Measurements from ENCODE around the gene ADGRG6. TPM values are rescaled to one million over a fixed set of nuclear protein-coding genes. Genes with fewer than 3 reads are reported as not detected.
"Not testable (repeated sequence)": the region's sequence is repeated elsewhere in the genome, so short reads cannot be mapped to it uniquely, and the experiment has no call there.

Gene ADGRG6
- total and polyA plus RNA-seq, 4 donors, result 5.9 to 42.2 (median 19.2) TPM

DNA sequence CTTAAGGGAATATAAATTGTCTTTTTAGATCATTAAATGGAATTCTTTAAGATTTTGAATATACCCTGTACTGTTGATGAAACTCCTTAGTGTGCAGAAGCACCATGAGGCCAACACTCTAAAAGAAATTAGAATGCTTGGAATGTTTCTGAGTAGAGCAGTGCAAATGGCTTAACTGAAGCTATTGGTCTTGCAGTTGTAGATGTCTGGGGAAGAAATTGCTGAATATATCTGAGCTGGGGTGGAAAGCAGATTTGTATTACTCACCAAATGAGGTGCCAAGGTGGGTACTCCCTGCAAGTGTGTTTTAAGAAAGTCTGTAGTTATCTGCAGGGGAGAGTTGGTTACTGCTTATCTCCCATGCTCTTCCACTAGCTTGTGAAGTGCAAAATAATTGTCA is 119.0 kb downstream of the ADGRG6 start:
- H3K27me3 ChIP-seq (ENCODE audit: control insufficient read depth, insufficient read depth, low read length), result no peaks in the 10 kb centered on the region
- no peaks in the 10 kb centered on the region for H3K9me3 ChIP-seq (ENCODE audit: control insufficient read depth, insufficient read depth, low read length)
- no peak overlapping the region for H3K27ac ChIP-seq (ENCODE audit: low read depth, low read length)
- H3K4me1 ChIP-seq (ENCODE audit: control insufficient read depth, insufficient read depth, low read length), result no peaks in the 10 kb centered on the region
- H3K4me3 ChIP-seq (ENCODE audit: low read depth, low read length), result no peak overlapping the region
- no peak for DNase-seq (ENCODE audit: low read depth in 4 of 6, low spot score in 6 of 6)
- no peaks in the 10 kb centered on the region for H3K36me3 ChIP-seq (ENCODE audit: control insufficient read depth, insufficient read depth, low read length)

DNA sequence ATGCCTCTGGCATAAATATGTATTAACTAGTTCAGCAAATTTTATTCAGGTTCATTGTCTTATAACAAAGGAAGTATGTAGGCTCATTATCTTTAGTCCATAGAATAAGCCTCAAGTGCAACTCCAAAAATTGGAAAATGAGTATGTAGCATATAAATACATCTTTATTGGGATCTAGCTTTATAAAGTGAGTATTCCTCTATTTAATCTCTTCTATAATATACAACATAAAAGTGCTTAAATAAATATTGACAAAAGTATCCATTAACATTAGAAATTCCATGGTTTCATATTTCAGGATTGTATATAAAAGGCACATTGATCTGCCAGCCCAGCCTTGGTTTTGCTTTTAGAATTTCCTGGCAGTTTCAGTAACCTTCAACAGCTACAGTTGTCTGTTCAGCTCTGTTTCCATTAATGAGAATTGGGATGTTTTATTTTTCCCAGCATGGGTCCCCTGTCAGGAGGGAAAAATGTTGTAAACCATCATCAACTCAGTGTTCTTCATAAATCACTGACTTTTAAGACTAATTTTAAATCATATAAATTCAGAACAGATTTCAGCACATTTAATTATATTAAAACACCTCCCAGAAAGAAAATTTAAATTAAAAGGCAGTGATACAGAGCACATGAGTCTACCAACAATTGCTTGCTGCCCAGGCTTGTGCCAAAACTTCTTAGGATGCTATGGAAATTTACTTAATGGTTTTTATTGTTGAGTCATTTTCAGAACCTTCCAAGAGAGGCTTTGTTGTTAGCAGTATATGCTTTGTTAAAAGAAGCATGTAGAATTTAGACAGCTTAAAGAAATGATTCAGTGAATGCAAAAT is 119.7 kb downstream of the ADGRG6 start:
- Histone ChIP-seq H3K36me3 (ENCODE audit: control insufficient read depth, insufficient read depth, low read length) (no peaks in the 10 kb centered on the region), H3K27ac (ENCODE audit: low read depth, low read length) (no peak overlapping the region), H3K27me3 (ENCODE audit: control insufficient read depth, insufficient read depth, low read length) (no peaks in the 10 kb centered on the region), H3K9me3 (ENCODE audit: control insufficient read depth, insufficient read depth, low read length) (no peaks in the 10 kb centered on the region), H3K4me1 (ENCODE audit: control insufficient read depth, insufficient read depth, low read length) (no peaks in the 10 kb centered on the region), H3K4me3 (ENCODE audit: low read depth, low read length) (no peak overlapping the region)
- DNase-seq (ENCODE audit: low read depth in 4 of 6, low spot score in 6 of 6), result no peak

DNA sequence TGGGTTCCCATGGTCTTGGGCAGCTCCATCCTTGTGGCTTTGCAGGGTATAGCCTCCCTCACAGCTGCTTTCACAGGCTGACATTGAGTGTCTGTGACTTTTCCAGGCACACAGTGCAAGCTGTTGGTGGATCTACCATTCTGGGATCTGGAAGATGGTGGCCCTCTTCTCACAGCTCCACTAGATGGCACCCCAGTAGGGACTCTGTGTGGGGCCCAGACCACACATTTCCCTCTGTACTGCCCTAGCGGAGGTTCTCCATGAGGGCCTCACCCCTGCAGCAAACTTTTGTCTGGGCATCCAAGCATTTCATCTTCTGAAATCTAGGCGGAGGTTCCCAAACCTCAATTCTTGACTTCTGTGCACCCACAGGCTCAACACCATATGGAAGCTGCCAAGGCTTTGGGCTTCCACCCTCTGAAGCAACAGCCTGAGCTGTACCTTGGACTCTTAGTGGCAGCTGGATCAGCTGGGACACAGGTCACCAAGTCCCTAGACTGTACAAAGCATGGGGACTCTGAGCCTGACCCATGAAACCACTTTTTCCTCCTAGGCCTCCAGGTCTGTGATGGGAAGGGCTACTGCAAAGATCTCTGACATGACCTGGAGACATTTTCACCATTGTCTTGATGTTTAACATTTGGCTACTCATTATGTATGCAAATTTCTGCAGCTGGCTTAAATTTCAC is 124.8 kb downstream of the ADGRG6 start:
- not testable (repeated sequence) for DNase-seq (ENCODE audit: low read depth in 4 of 6, low spot score in 6 of 6); H3K4me3 ChIP-seq (ENCODE audit: low read depth, low read length); H3K36me3 ChIP-seq (ENCODE audit: control insufficient read depth, insufficient read depth, low read length); H3K27ac ChIP-seq (ENCODE audit: low read depth, low read length); H3K4me1 ChIP-seq (ENCODE audit: control insufficient read depth, insufficient read depth, low read length); H3K27me3 ChIP-seq (ENCODE audit: control insufficient read depth, insufficient read depth, low read length); H3K9me3 ChIP-seq (ENCODE audit: control insufficient read depth, insufficient read depth, low read length)
- 90% methylated on average over 2 of the region's 2 CpGs for WGBS (ENCODE audit: insufficient coverage)

DNA sequence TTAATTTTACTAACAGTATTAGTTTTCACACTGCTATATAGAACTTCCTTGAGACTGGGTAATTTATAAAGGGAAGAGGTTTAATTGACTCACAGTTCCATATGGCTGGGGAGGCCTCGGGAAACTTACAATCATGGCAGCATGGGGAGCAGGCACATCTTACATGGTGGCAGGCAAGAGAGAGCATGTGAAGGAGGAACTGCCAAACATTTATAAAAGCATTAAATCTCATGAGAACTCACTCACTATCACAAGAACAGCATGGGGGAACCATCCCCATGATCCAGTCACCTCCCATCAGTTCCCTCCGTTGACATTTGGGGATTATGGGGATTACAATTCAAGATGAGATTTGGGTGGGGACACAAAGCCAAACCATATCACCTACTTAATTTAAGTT is 126.7 kb downstream of the ADGRG6 start:
- no CpG with 5 or more reads among the region's 2 CpGs for WGBS (ENCODE audit: insufficient coverage)
- H3K4me1 ChIP-seq (ENCODE audit: control insufficient read depth, insufficient read depth, low read length); H3K27me3 ChIP-seq (ENCODE audit: control insufficient read depth, insufficient read depth, low read length); H3K27ac ChIP-seq (ENCODE audit: low read depth, low read length); H3K9me3 ChIP-seq (ENCODE audit: control insufficient read depth, insufficient read depth, low read length); H3K4me3 ChIP-seq (ENCODE audit: low read depth, low read length); H3K36me3 ChIP-seq (ENCODE audit: control insufficient read depth, insufficient read depth, low read length); DNase-seq (ENCODE audit: low read depth in 4 of 6, low spot score in 6 of 6): not testable (repeated sequence)

DNA sequence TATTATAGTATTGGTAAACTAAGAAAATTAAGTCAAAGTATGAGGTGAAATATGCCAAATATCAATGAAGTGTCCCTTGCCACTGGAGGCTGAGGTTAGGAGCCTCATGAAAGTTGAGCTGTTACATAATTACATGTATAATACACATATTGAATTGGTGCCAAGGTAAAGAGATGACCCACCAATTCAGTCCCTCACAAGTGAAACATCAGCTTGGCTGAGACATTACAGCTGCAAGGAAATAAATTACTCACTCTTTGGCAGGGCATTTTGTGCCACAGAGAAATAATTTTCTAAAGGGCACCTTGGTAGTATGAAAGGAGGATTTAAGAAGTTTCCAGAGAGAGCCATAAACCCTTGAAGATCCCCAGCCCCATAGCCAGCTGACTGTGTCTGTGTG is 127.4 kb downstream of the ADGRG6 start:
- DNase-seq (ENCODE audit: low read depth in 4 of 6, low spot score in 6 of 6), result no peak
- Histone ChIP-seq H3K27me3 (ENCODE audit: control insufficient read depth, insufficient read depth, low read length) (no peaks in the 10 kb centered on the region), H3K4me3 (ENCODE audit: low read depth, low read length) (no peak overlapping the region), H3K4me1 (ENCODE audit: control insufficient read depth, insufficient read depth, low read length) (no peaks in the 10 kb centered on the region), H3K9me3 (ENCODE audit: control insufficient read depth, insufficient read depth, low read length) (no peaks in the 10 kb centered on the region), H3K27ac (ENCODE audit: low read depth, low read length) (no peak overlapping the region), H3K36me3 (ENCODE audit: control insufficient read depth, insufficient read depth, low read length) (no peaks in the 10 kb centered on the region)

DNA sequence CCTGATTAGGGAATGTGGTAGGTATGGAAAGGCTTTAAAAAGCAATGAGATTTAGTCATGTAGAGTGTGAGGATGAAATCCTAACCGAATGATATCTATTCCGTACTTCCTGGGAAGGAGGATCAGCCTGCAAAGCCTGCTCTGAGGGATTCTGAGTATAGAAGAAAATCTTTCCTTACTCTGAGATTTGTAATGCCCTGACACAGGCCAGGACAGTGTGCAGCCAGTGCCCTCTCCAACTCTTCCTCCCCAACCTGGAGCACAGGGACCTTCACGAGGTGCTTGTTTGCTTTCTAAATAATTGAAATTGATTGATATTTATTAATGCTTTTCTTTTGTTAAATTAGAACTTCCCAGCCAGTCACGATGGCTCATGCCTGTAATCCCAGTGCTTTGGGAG is 131.6 kb downstream of the ADGRG6 start:
- no peak for DNase-seq (ENCODE audit: low read depth in 4 of 6, low spot score in 6 of 6)
- no peak overlapping the region for H3K27ac ChIP-seq (ENCODE audit: low read depth, low read length)
- no peaks in the 10 kb centered on the region for H3K27me3 ChIP-seq (ENCODE audit: control insufficient read depth, insufficient read depth, low read length)
- no peaks in the 10 kb centered on the region for H3K36me3 ChIP-seq (ENCODE audit: control insufficient read depth, insufficient read depth, low read length)
- H3K4me3 ChIP-seq (ENCODE audit: low read depth, low read length), result no peak overlapping the region
- no peaks in the 10 kb centered on the region for H3K4me1 ChIP-seq (ENCODE audit: control insufficient read depth, insufficient read depth, low read length)
- H3K9me3 ChIP-seq (ENCODE audit: control insufficient read depth, insufficient read depth, low read length), result no peaks in the 10 kb centered on the region
- WGBS (ENCODE audit: insufficient coverage), result 80% methylated on average over 1 of the region's 4 CpGs

DNA sequence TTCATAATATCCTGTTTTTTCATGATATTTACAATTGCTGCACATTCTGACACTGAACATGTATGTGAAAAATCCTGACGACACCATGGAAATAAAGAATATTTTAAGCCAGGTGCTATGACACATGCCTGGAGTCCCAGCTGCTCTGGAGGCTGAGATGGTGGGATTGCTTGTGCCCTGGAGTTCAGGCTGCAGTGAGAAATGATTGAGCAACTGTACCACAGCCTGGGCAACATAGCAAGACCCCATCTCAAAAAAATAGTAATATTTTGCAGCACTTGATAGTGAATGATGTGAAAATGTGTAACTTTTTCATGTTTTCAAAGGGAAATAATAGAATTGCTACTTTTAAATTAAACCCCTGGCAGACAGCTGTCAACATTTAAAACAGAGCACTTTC is 137.1 kb downstream of the ADGRG6 start:
- Histone ChIP-seq H3K4me3 (ENCODE audit: low read depth, low read length) (no peak overlapping the region), H3K9me3 (ENCODE audit: control insufficient read depth, insufficient read depth, low read length) (no peaks in the 10 kb centered on the region), H3K36me3 (ENCODE audit: control insufficient read depth, insufficient read depth, low read length) (no peaks in the 10 kb centered on the region), H3K27me3 (ENCODE audit: control insufficient read depth, insufficient read depth, low read length) (no peaks in the 10 kb centered on the region), H3K27ac (ENCODE audit: low read depth, low read length) (no peak overlapping the region), H3K4me1 (ENCODE audit: control insufficient read depth, insufficient read depth, low read length) (no peaks in the 10 kb centered on the region)
- 100% methylated on average over 1 of the region's 1 CpG for WGBS (ENCODE audit: insufficient coverage)
- DNase-seq (ENCODE audit: low read depth in 4 of 6, low spot score in 6 of 6), result no peak

DNA sequence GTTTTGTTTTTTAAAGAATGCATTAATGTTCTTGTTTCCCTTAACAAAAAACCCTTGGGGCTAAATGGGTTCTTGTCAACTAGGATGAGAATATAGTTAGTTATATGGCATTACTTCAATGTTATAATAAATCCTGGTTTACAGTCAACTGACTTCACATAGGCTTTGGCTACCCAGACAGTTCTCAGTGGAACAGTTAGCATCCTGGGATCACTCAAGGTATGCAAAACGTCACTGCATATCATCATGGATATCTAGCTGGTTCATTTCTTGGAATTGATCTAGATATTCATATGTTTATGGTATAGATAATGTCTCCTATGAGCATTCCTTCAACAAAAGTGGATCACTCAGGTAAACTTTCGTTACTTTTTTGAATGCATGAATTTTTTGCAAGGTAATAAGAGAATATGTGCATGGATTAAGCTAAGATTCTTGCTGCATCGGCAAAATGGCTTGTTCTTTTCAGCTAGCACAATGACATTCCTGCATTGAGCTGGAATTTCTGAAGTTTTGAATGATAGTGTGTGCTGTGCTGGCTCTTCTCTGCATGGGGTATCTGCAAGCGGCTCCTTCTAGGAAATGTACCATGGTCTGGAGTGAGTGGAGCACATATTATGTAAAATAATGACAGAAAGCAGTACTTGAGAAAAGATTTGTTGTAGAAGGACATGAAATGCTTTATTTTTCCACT is 138.9 kb downstream of the ADGRG6 start:
- Histone ChIP-seq H3K27me3 (ENCODE audit: control insufficient read depth, insufficient read depth, low read length) (no peaks in the 10 kb centered on the region), H3K9me3 (ENCODE audit: control insufficient read depth, insufficient read depth, low read length) (no peaks in the 10 kb centered on the region), H3K36me3 (ENCODE audit: control insufficient read depth, insufficient read depth, low read length) (no peaks in the 10 kb centered on the region), H3K27ac (ENCODE audit: low read depth, low read length) (no peak overlapping the region), H3K4me3 (ENCODE audit: low read depth, low read length) (no peak overlapping the region), H3K4me1 (ENCODE audit: control insufficient read depth, insufficient read depth, low read length) (no peaks in the 10 kb centered on the region)
- DNase-seq (ENCODE audit: low read depth in 4 of 6, low spot score in 6 of 6), result no peak
- WGBS (ENCODE audit: insufficient coverage), result 59% methylated on average over 2 of the region's 4 CpGs

DNA sequence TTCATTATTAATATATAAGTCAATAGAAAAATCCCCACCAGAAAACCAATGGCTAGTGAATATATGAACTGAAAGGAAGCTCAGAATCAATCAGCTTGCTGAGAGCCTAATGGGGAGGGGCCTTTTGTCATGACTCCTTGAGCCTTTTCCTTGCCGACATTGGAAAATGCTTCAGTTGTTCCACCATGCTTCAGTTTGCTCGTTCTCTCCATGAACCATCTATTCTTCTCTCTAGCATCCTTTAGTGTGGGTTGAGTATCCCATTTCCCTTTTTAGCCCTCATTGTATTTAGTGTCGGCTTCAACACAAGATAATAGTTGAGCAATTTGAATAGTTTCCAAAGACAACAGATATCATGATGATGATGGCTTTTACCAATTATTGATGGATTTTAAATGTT is 139.9 kb downstream of the ADGRG6 start:
- Histone ChIP-seq H3K27me3 (ENCODE audit: control insufficient read depth, insufficient read depth, low read length) (no peaks in the 10 kb centered on the region), H3K9me3 (ENCODE audit: control insufficient read depth, insufficient read depth, low read length) (no peaks in the 10 kb centered on the region), H3K36me3 (ENCODE audit: control insufficient read depth, insufficient read depth, low read length) (no peaks in the 10 kb centered on the region), H3K27ac (ENCODE audit: low read depth, low read length) (no peak overlapping the region), H3K4me1 (ENCODE audit: control insufficient read depth, insufficient read depth, low read length) (no peaks in the 10 kb centered on the region), H3K4me3 (ENCODE audit: low read depth, low read length) (no peak overlapping the region)
- WGBS (ENCODE audit: insufficient coverage), result no CpG with 5 or more reads among the region's 3 CpGs
- DNase-seq (ENCODE audit: low read depth in 4 of 6, low spot score in 6 of 6), result no peak

DNA sequence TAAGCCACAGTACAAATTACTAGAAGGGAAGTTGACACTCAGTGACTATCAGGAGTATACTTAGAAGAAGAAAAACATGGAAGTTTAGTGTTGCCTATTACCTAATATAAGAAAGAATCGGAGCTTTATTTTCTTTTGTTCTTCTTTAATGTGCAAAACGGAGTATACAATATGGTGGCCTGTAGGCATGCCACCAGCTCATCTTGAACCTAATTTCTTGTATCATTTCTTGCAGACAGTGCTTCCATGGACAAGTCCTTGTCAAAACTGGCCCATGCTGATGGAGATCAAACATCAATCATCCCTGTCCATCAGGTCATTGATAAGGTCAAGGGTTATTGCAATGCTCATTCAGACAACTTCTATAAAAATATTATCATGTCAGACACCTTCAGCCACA is 141.3 kb downstream of the ADGRG6 start:
- 100% methylated on average over 1 of the region's 2 CpGs for WGBS (ENCODE audit: insufficient coverage)

More for the DNA sequence above, 141.3 kb downstream of the ADGRG6 start:
- DNase-seq (ENCODE audit: low read depth in 4 of 6, low spot score in 6 of 6), result no peak
- Histone ChIP-seq H3K9me3 (ENCODE audit: control insufficient read depth, insufficient read depth, low read length) (no peaks in the 10 kb centered on the region), H3K27me3 (ENCODE audit: control insufficient read depth, insufficient read depth, low read length) (no peaks in the 10 kb centered on the region), H3K36me3 (ENCODE audit: control insufficient read depth, insufficient read depth, low read length) (no peaks in the 10 kb centered on the region), H3K4me1 (ENCODE audit: control insufficient read depth, insufficient read depth, low read length) (no peaks in the 10 kb centered on the region), H3K4me3 (ENCODE audit: low read depth, low read length) (no peak overlapping the region), H3K27ac (ENCODE audit: low read depth, low read length) (no peak overlapping the region)

All from spinal cord (tissue), 10 donors.